DMS79 (cell line): Measurements from ENCODE around the gene N4BP2L2.
"Not testable (repeated sequence)": the region's sequence is repeated elsewhere in the genome, so short reads cannot be mapped to it uniquely, and the experiment has no call there.

Source experiments
- DNase-seq: peaks from one replicate; lab custom pipeline; 2025; lab: John Stamatoyannopoulos, UW

The N4BP2L2 gene

DNA sequence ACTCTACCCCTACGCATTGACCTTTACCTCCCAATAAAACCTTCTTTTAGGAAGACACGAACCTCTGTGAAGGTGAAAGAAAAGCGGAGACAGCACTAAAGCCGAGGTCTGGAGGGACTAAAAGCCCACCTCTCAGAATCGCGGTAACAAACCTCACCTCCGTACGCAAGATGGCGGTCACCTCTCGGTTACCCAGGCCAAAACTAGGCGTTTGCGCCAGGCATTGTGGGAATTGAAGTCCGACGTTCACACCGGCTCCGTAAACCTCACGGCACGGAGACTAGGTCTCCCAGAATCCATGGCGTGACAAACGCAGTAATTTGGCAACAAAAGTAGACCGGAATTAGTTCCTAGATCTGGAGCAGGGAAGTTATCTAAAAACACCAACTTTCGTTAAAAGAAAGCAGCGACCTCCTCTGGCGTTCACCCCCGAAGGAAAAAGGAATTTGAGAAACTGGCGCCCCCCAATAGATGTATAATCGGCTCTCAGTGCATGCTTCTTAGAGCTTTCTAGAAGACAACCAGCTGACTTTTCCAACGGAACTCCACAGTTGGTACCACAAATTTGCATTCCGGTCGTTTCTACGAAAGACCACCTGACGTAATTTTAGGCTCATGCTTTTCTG is at the start of gene N4BP2L2:
TSS of gene N4BP2L2 (minus strand) at position 175 of the 626 bp plus-strand sequence. CDS start 1,768 bp downstream, outside the sequence.
- DNase-seq: peak; percentile 92

DNA sequence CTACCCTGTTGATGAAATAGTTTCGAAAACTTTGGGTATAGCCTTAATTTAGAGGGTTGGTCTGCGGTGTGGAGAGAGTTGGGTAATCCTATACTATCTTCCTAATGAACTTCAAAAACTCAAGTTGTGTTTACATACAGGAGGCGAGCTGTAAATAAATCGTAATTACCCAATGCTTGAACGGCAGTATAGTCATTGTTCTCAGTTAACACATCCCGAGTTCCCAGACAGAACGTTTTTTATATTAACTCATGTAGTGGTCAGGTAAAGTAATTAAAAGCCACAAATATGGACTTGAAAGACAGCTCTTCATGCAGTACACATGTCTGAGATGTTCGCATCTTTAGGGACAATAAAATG is 49.2 kb upstream of the N4BP2L2 start:
- DNase-seq: no peak

DNA sequence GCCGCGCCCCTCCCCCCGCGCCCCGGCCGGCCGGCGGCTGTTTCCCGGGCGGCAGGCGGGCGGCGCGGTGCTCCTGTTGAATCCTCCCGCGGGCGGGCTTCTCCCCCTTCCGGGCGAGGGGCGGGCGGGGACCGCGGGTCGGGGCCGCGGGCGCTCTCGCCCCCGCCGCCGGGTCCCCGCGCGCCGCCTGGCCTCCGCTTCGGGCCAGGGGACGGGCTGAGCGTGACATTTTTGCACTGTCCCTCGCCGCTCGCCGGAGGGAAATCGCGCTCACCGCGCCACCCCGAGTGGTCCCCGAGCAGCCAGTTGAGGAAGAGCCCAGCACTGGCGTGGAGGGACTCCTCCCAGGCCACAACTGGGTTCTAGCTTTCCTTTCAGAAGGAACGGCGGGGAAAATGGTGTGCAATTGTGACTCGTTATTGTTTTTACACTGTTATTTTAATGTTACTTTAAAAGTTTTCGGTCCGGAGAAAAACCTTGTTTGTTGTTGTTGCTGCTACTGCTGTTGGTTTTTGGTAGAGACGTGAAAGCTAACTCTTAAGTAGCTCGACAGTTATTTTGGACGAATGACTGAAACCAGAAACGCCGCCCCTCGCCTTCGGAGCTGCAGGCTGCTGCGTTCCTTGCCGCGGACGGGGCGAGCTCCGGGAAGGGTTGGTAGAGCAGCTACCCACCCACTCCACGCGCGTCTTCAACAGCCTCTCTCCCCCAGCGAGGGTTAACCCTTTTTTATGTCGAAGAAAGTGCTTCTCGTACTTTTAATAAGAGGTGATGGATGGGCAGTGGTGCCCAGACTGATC is 48.6 kb upstream of the N4BP2L2 start:
- DNase-seq: no peak

DNA sequence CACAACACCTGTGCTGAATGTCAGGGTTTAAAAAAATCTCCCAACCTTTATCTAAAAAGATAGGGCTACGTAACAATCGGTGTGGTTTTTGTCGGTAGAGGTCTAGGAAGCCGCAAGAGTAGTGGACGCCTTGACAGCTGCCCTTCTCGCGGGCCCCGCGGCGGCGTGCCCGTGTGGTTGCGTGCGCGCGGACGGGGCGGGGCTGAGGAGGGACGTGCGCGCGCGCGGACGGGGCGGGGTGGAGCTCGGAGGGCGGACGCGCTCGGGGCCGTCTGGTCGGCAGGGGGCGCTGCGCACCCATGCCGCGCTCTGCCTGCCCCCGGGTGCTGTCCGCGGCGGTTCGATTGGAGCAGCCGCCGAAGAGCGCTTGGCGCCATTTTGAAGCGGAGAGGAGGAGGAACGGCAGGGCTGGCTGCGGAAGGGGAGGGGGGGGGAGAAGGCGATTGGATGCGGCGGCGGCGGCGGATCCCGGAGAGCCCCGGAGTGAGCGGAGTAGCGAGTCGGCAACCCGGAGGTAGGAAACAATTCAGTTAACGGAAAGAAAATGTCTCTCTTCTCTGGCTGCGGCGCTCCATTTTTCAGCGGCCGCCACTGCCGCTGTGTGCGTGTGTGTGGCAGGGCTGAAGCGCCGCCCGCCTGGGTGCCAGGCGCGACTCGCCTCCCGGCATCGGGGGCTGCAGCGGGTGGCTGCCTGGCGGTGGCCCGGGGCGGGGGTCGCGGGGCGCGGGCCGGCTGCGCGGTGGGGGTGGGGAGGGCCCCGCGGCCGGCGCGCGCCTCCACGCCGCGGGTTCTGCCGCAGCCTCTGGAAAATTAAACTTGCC is 47.7 kb upstream of the N4BP2L2 start, which contains the start of gene PDS5B:
TSS of gene PDS5B (plus strand) at position 373 of the 821 bp plus-strand sequence. CDS start 62,321 bp downstream, outside the sequence.
- peak; percentile 71 for DNase-seq

DNA sequence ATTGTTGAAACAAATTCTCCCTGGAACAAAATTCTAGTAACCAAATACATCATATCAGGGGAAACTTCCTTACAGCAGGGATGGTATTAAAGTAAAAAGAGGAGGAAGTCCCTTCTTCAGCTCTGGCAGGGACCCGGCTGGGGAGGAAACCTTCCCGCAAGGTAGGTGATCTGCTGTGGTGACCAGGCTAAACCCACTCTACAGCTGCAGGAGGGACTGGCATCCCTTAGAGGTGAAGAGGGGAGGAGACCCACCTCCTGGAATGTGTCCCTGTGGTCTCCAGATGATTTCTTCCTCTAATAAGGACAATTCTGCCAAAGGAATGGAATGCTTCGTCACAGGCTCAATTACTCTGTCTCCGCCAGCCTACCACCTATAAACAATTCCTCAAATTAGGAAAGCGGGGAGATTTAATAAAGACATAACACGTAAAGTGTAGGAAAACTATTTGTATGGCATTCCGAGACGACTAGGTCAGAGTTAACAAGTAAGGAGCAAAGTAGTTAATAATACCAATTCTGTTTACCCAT is 47.0 kb upstream of the N4BP2L2 start:
- DNase-seq: no peak

DNA sequence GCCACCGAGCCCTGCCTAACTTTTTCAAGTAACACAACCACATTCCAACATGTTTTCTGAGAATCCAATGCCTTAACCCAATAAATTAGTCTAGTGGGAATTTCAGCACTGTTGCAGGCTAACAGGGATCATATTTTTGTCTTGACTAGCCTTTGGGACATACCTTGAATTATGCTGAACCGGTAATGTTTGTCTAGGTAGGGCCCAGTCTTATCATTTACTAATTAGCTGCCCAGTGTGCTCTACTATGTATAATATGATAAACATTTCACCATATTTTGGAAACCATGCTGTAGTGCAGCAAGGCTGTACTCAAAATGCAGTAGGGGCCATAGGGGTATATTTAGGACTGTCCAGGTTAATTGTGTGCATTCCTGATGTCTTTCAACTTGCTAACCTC is 44.4 kb upstream of the N4BP2L2 start:
- no peak for DNase-seq

DNA sequence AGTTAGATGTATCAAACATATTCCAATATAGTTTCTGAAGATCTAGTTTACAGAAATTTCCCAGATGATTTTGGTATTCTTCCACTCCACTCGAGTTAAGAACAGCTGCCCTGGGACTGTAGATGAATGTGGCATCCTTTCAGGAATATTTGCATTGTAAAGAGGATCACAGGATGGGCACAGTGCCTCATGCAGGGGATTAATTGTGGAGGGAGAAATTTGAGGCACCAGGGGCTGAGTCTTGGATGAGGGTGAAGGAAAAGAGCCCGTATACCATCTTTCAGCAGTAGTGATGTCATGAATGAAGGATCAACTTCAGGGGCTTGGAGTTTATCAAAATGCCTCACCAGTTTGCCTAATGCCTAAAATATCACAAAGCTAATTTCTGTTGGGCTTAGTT is 43.7 kb upstream of the N4BP2L2 start:
- DNase-seq: no peak

DNA sequence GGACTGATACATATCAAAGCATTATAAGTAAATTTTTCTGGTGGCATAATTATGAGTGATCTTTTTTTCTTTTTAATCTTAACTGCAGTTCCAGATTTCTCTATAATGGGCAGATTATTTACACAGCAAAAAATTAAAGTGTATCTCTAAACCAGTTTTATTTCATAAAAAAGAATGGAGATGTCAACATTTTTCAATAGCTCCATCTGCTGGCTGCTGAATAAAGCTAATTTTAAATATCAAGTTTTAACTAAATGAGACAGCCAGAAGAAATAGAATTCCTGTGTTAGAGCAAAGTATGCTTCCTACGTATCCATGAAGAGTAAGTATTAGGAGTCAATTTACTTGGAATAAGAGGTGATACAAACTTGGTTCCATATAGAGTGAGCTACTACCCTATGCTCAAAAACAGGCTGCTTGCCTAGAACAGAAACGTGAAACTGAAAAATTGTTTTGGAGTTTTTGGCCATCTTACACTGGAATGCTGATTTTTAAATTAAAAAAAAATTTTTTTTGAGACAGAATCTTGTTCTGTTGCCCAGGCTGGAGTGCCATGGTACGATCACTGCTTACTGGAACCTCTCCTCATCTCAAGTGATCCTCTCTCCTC is 42.7 kb upstream of the N4BP2L2 start:
- DNase-seq: no peak

DNA sequence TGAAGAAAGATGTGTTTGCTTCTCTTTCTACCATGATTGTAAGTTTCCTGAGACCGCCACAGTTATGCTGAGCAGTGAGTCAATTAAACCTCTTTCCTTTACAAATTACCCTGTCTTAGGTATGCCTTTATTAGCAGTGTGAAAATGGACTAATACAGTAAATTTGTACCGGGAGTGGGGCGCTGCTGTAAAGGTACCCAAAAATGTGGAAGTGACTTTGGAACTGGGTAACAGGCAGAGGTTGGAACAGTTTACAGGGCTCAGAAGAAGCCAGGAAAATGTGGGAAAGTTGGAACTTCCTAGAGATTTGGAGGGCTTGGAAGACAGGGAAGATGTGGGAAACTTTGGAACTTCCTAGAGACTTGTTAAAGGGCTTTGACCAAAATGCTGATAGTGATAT is 38.4 kb upstream of the N4BP2L2 start:
- no peak for DNase-seq

DNA sequence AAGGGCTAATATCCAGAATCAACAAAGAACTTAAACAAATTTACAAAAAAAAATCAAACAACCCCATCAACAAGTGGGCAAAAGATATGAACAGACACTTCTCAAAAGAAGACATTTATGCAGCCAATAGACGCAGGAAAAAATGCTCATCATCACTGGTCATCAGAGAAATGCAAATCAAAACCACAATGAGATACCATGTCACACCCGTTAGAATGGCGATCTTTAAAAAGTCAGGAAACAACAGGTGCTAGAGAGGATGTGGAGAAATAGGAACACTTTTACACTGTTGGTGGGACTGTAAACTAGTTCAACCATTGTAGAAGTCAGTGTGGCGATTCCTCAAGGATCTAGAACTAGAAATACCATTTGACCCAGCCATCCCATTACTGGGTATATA is 37.1 kb upstream of the N4BP2L2 start:
- not testable (repeated sequence) for DNase-seq

DNA sequence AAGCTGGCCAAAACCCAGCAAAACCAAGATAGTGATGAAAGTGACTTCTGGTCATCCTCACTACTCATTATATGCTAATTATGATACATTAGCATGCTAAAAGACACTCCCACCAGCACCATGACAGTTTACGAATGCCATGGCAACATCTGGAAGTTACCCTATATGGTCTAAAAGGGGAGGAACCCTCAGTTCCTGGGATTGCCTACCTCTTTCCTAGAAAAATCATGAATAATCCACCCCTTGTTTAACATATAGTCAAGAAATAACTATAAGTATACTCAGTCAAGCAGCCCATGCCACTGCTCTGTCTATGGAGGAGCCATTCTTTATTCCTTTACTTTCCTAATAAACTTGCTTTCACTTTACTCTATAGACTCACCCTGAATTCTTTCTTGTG is 22.2 kb upstream of the N4BP2L2 start:
- DNase-seq: not testable (repeated sequence)

DNA sequence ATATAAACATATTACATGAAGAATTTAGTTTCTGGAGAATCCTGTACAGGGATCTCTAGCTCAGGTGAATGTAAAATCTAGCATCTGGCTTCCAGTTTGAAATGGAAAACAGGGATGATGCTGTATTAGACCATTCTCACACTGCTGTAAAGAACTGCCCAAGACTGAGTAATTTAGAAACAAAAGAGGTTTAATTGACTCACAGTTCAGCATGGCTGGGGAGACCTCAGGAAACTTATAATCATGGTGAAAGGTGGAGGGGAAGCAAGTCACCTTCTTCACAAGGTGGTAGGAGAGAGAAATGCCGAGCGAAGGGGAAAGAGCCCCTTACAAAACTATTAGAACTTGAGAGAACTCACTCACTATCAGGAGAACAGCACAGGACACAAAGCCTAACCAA is 17.0 kb upstream of the N4BP2L2 start:
- no peak for DNase-seq

DNA sequence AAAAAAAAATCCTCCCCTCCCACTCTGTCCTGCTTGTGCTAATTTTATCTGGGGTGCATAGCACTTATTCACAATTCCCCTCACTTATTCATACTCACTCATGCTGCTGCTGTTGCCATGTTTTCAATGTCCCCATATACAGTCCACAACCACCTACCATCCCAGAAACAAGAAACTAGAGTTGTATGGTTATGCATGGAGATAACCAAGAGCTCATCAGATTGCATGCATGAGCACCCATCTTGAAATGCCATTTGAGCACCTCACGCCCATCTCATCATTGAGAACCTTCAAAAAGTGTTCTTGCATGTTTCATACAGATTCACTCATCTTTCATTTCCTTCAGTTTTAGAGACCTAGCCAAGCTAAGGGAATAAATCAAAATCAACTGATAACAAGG is 15.1 kb upstream of the N4BP2L2 start:
- no peak for DNase-seq

DNA sequence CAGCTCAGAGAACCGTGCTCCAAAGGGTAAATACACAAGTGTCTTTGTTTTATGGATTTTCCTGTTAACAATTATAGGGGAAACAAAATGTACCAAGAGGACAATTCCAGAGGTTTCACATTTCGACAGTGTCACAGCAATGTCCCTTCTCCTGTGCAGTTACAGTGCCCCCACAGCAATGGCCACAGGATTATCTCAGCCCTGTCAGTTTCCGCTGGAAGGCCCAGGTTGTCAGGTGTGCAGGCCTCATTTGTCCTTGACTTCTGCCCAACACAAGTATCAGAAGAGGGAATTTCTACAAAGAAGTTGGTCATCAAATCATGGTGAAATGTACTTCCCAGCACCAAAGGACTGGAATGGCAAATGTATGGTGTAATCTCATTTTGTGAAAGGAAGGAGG is 11.2 kb upstream of the N4BP2L2 start:
- no peak for DNase-seq

DNA sequence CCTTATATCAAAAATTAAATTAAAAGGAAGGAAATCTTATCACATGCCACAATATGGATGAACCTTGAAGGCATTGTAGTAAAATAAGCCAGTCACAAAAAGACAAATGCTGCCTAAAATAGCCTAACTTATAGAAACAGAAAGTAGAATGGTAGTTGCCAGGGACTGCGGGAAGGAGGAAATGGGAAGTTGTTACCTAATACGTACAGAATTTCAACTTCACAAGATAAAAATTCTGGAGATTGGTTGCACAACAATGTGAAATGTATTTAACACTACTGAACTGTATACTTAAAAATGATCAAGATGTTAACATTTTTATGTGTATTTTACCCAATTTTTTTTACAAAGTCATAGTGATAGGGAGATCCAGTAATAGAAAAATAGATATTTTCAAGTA is 10.2 kb upstream of the N4BP2L2 start:
- no peak for DNase-seq

DNA sequence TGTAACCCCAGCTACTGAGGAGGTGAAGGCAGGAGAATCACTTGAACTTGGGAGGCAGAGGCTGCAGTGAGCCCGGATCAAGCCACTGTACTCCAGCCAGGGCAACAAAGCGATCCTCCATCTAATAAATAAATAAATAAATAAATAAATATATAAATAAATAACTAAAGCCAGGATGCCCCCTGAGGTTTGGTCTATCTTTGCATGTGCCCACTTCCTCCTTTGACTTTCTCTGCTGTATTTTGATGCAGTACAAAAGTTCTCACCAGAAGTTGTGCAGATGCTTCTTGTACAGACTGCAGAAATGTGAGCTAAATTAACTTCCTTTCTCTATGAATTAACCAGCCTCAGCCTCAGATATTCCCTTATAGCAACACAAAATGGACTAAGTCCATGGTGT is 6.5 kb upstream of the N4BP2L2 start:
- DNase-seq: no peak

DNA sequence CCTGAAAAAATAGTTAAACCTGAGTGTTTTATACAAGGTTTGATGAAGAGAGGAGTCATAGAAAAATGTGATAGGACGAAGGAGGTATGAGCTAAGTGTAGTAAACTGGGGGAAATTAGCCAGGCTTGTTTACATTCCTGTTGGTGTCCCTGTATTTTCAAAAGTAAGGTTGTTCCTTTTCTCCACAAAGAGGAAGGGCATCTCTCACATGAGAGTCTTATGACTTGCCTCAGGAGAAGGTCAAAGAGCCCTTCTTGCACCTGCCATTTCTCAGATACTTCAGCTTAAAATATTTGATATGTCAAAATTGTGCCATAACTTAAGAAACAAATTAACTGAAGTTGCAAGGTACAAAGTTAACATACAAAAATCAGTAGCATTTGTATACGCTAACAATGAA is 3.6 kb upstream of the N4BP2L2 start:
- DNase-seq: no peak

DNA sequence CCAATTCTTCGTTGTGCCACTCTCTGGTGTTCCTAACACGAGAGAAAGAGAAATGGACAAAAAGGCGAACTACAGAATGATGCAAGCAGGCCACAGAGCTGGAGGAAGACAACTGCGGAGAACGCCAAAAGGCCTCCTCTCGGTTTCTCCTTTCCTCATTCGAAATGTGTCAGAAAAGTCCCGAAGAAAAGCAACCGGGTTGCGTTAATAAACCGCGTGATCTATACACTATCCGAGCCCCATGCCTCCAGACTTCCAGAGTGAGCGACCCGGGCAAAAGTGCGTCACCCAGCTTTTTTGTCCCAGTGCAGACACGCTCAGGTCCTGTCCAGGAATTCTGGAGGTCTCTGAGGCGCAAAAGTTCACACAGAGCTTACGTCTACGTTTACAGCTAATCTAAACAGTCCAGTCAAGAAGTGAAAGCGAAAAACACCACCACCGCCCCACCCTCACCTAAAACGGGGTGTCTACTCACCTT is 413 bp downstream of the N4BP2L2 start:
- no peak for DNase-seq

DNA sequence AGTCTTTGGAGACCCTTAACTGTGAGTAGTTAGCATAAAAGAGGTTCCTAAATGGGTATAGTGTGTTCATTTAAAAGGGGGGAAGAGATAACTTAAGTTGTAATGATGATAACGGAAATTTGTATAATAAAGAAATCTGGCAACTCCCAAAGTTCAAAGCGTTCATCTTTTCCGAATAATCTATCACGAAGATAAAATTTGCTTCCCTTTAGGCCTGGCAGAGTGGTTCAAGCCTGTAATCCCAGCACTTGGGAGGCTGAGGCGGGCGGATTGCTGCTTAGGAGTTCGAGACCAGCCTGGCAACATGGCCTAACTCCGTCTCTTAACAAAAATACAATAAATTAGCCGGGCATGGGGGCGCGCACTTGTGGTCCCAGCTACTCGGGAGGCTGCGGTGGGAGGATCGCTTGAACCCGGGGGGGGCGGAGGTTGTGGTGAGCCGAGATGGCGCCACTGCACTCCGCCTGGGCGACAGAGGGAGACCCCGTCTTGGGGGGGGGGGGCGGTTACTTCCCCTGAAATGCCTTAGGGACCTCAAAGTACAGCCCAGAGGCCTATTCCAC is 934 bp downstream of the N4BP2L2 start:
- no peak for DNase-seq

DNA sequence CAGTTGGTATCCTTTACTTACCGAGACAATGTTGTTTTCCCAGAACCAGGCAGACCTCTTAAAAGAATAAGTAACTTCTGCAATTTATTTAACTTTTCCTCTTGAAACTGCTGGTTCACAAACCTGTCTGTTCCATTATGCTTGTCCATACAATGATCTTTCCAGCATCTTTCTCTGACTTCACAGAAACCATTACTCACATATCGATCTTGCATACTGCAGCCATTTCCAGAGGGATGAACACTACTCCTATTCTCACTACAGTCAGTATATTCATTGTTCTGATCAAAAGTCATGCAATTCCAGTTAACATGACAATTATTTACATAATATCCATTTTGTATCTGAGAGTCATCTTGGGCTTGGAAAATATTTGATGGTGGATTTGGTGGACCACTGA is 2.8 kb downstream of the N4BP2L2 start:
- DNase-seq: no peak

DNA sequence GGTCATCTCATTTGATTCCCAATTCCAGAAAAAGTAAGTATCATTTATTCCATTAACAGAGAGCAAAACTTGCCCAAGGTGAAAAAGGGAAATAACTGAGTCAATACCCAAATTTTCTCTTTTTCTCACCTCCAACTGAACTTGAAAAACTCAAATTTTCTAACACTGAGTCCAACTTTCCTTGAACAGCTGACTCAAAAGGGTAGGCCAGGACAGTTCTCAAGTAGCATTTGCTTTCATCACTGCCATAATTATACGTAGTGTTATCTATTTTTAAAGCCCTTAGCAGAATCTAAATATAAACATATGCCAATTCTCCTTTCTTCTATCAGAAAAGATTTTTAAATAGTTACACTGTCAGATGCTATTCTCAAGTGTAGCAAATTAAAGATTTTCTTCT is 3.5 kb downstream of the N4BP2L2 start:
- DNase-seq: no peak

DNA sequence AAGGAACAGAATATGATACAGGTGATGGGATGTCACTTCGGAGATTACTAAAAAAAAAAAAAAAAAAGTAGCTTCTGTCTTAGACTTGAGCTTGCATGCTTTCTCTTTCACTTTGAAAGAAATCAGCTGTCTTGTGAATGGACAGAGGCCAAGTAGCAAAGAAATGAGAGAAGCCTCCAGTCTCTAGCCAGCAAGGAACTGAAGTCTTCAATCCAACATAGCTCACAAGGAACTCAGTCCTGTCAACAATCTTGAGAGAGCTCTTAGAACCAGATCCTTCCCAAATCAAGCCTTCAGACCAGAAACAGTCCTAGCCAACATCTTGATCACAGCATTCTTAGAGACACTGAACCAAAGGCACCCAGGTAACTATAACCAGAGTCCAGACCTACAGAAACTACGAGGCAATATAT is 7.7 kb downstream of the N4BP2L2 start:
- DNase-seq: no peak
